NT2/D1 (cell line): ENCODE data around the gene IKZF2.
"Not testable (repeated sequence)": the region's sequence is repeated elsewhere in the genome, so short reads cannot be mapped to it uniquely, and the experiment has no call there.

Source experiments
- DNase-seq: peaks from one replicate; pipeline ENCODE4 v3.0.0-alpha.2; 2011; ENCODE audit warnings: low read depth, low spot score
- H3K27me3 ChIP-seq: 2 replicates; pipeline ENCODE4 v1.6.0; 2011; ENCODE audit warnings: mild to moderate bottlenecking; ENCODE audit not compliant: insufficient read length, insufficient read depth
- H3K36me3 ChIP-seq: 2 replicates; pipeline ENCODE4 v1.6.1; 2011; ENCODE audit warnings: mild to moderate bottlenecking, low read length, mixed read lengths; ENCODE audit not compliant: insufficient read depth, insufficient read length
- H3K4me1 ChIP-seq: 2 replicates; pipeline ENCODE4 v1.5.1; 2011; ENCODE audit not compliant: insufficient read depth, insufficient read length
- H3K4me3 ChIP-seq: 2 replicates; pipeline ENCODE4 v1.5.1; 2011; ENCODE audit warnings: low read depth; ENCODE audit not compliant: insufficient read length
- H3K9ac ChIP-seq: 2 replicates; pipeline ENCODE4 v1.6.0; 2011; ENCODE audit warnings: low read depth; ENCODE audit not compliant: insufficient read length
- H3K9me3 ChIP-seq: 2 replicates; pipeline ENCODE4 v1.5.1; 2011; ENCODE audit warnings: mild to moderate bottlenecking, low read length; ENCODE audit not compliant: insufficient read depth
- SUZ12 ChIP-seq: IDR thresholded peaks from 2 replicates; pipeline ENCODE4 v1.6.1; 2011; ENCODE audit not compliant: insufficient read length, insufficient read depth; ENCODE audit errors: extremely low read depth
- YY1 ChIP-seq: IDR thresholded peaks from 2 replicates; pipeline ENCODE4 v1.6.1; 2011; ENCODE audit not compliant: insufficient read length, insufficient read depth
- ZNF274 ChIP-seq: IDR thresholded peaks from 2 replicates; pipeline ENCODE4 v1.6.1; 2011; ENCODE audit warnings: mild to moderate bottlenecking, low read depth, low read length

IKZF2 gene

GRCh38 chr2:213034585-213034984 is 116.8 kb downstream of the IKZF2 start:
- Histone ChIP-seq H3K4me3 (no peak overlapping the region), H3K36me3 (no peaks in the 10 kb centered on the region), H3K4me1 (no peaks in the 10 kb centered on the region), H3K27me3 (no peaks in the 10 kb centered on the region), H3K9me3 (no peaks in the 10 kb centered on the region), H3K9ac (no peak overlapping the region)
- no peak for DNase-seq
- TF ChIP-seq SUZ12 (no peak), YY1 (no peak), ZNF274 (no peak)

GRCh38 chr2:213032607-213033006 is 118.8 kb downstream of the IKZF2 start:
- H3K9ac ChIP-seq = no peak overlapping the region
- H3K4me1 ChIP-seq = no peaks in the 10 kb centered on the region
- no peak for DNase-seq
- no peaks in the 10 kb centered on the region for H3K9me3 ChIP-seq
- H3K4me3 ChIP-seq = no peak overlapping the region
- no peaks in the 10 kb centered on the region for H3K27me3 ChIP-seq
- TF ChIP-seq ZNF274 (no peak), SUZ12 (no peak), YY1 (no peak)
- H3K36me3 ChIP-seq = no peaks in the 10 kb centered on the region

GRCh38 chr2:213022987-213023386 is 128.4 kb downstream of the IKZF2 start:
- TF ChIP-seq YY1 = no peak
- TF ChIP-seq ZNF274 = no peak
- no peak for TF ChIP-seq SUZ12
- no peaks in the 10 kb centered on the region for H3K36me3 ChIP-seq
- H3K9ac ChIP-seq = no peak overlapping the region
- H3K27me3 ChIP-seq = no peaks in the 10 kb centered on the region
- no peak for DNase-seq
- no peaks in the 10 kb centered on the region for H3K9me3 ChIP-seq
- H3K4me3 ChIP-seq = no peak overlapping the region
- H3K4me1 ChIP-seq = no peaks in the 10 kb centered on the region

- Histone ChIP-seq H3K4me1 (no peaks in the 10 kb centered on the region), H3K27me3 (no peaks in the 10 kb centered on the region), H3K36me3 (no peaks in the 10 kb centered on the region), H3K9me3 (no peaks in the 10 kb centered on the region), H3K9ac (no peak overlapping the region), H3K4me3 (no peak overlapping the region)
- no peak for DNase-seq
- TF ChIP-seq ZNF274 (no peak), YY1 (no peak), SUZ12 (no peak)
Observed at GRCh38 chr2:213021971-213022899, 129.2 kb downstream of the IKZF2 start.

GRCh38 chr2:213020913-213021312 is 130.5 kb downstream of the IKZF2 start:
- not testable (repeated sequence) for H3K9ac ChIP-seq, H3K9me3 ChIP-seq, DNase-seq, H3K27me3 ChIP-seq, H3K4me1 ChIP-seq, H3K36me3 ChIP-seq, H3K4me3 ChIP-seq

- Histone ChIP-seq H3K27me3 (no peaks in the 10 kb centered on the region), H3K4me1 (no peaks in the 10 kb centered on the region), H3K9me3 (no peaks in the 10 kb centered on the region), H3K9ac (no peak overlapping the region), H3K4me3 (no peak overlapping the region), H3K36me3 (no peaks in the 10 kb centered on the region)
- DNase-seq = no peak
- no peak for TF ChIP-seq SUZ12
- no peak for TF ChIP-seq YY1
- TF ChIP-seq ZNF274 = no peak
Observed at GRCh38 chr2:213020268-213020667, 131.1 kb downstream of the IKZF2 start.

- Histone ChIP-seq H3K9ac (no peak overlapping the region), H3K4me3 (no peak overlapping the region), H3K9me3 (no peaks in the 10 kb centered on the region), H3K4me1 (no peaks in the 10 kb centered on the region), H3K36me3 (no peaks in the 10 kb centered on the region), H3K27me3 (no peaks in the 10 kb centered on the region)
- no peak for TF ChIP-seq YY1
- no peak for TF ChIP-seq SUZ12
- no peak for TF ChIP-seq ZNF274
- DNase-seq = no peak
Observed at GRCh38 chr2:213019368-213019767, 132.0 kb downstream of the IKZF2 start.
